ENCODE results near the gene CNOT1.

Gene CNOT1

DNA sequence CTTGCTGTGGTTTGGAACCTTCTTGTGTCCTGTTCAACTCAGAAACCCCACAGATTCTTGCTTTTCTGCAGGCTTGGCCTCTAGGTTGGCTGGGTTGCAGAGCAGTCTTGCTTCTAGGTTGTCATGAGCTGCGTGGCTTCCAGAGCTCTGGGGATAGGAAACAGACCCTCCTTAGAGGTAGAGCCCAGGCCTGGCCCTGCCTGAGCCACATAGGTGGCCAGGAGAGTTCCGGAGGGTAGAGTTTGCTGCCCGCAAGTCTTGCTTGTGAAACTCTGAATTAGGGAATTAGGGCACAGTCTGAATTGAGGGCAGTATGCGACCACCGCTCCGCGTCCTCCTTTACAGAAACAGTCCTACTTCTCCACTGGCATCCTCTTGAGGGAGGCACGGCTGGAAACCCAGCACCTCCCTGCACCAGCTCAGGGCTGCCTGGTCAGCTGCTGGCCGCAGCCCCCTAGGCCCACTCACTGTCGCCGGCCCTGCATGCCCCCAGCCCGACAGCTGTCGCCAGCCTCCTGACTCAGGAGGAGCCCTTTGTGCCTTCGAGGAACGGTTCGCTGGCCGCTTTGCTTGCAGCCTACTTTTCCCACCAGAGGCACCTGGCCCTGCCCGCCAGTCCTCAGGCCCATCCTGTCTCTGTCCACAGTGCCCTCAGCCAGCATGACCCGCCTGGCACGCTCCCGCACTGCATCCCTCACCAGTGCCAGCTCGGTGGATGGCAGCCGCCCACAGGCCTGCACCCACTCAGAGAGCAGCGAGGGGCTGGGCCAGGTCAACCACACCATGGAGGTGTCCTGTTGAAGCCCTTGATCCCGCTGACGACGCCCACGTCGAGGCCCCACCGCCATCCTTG lies 118.6 kb downstream of the CNOT1 start:
- no peaks in the 10 kb centered on the region for H3K9me3 ChIP-seq (replicated peaks in 1 of 11)
- H3K36me3 ChIP-seq, result peaks cover 0 to 4% (median 0%) of the 10 kb centered on the region in 11 experiments; a peak in 1 of 22 replicates
- no peaks in the 10 kb centered on the region for H3K27me3 ChIP-seq
- no peak overlapping the region for H3K9ac ChIP-seq
- H3K27ac ChIP-seq, result no peak overlapping the region
- H4K20me1 ChIP-seq, result peaks cover 0 to 17% (median 0%) of the 10 kb centered on the region in 11 experiments; a peak in 7 of 22 replicates
- TF ChIP-seq Cebpa-rat (IDR thresholded peaks at IDR 0.05), result no peak
- H3K4me2 ChIP-seq, result no peak overlapping the region
- no peak overlapping the region for H3K4me3 ChIP-seq
- peaks cover 17 to 29% (median 20%) of the 10 kb centered on the region in 10 experiments; a peak in 19 of 20 replicates for H3K4me1 ChIP-seq

DNA sequence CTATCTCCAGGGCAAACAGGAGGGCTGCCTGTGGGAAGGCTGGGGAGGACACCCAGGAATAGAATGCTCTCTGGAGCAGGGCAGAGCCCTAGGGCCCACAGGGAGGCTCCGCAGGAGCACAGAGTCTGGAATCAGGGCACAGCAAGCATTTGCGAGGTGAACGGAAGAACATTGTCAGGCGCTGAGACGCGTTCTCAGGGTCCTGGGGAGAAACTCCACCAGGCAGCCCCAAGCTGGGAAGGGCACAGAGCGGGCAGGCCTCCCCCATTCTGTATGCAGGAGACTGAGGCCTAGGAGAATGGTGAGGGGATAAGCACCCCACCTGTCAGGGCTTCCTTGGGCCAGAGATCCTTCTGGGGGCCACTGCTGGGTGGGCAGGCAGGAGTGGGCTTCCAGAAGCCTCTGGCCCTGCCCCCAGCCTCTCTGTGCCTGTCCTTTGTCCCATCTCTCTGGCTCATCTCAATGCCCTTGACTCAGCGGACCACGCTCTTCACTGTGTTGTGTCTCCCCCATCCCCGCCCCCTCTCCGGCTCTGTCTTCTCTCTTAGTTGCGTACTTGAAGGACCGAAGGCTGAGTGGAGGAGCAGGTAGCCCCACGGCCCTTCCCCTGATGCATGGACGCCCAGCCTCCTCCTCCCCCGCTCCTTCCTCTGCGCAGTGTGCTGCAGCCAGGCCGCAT lies 119.4 kb downstream of the CNOT1 start:
- Histone ChIP-seq H3K4me2 (no peak overlapping the region), H4K20me1 (peaks cover 0 to 16% (median 0%) of the 10 kb centered on the region in 11 experiments; a peak in 4 of 22 replicates), H3K9ac (no peak overlapping the region; a peak in 1 of 22 replicates), H3K4me3 (no peak overlapping the region), H3K27me3 (no peaks in the 10 kb centered on the region), H3K36me3 (peaks cover 0 to 4% (median 0%) of the 10 kb centered on the region in 11 experiments; a peak in 1 of 22 replicates), H3K4me1 (peaks cover 17 to 28% (median 20%) of the 10 kb centered on the region in 10 experiments; a peak in 19 of 20 replicates), H3K9me3 (replicated peaks in 1 of 11) (no peaks in the 10 kb centered on the region), H3K27ac (no peak overlapping the region)
- no peak for TF ChIP-seq Cebpa-rat (IDR thresholded peaks at IDR 0.05)

DNA sequence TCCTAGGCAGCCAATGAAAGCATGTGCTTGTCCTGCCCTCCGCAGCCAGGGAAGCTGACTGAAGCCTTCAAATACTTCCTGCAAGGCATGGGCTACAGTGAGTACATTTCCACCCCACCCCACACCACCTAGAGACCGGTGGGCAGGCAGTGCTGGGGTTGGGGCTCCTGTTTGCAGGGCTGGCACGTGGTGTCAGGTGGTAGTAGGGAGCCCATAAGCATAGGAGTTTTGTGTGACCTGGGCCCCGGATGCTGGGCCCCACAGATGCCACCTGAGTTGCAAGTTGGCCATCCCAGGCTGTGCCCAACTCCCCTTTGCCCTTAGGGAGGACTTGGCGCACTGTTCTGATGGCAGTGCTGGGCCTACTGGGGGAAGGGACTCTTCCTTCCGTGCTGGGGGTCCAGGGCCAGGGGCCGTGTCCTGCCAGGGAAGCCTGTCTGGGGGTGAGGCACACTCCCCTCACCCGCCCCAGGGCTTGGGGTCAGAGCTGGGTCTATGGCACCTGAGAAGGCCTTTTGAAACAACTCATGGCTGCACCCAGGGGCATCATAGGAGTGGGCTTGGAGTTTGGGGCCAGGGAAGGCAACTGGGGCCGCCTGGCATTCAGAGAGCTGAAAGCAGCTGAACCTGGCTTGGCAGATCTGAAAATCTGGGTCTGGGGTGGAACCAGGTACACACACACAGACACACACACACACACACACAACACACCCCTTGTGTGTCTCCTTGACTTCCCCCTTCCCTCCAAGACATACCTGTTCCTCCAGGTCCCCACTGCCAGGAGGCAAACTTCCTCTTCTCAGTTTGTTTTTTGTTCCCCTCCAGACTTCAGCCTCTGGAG lies 120.2 kb downstream of the CNOT1 start:
- Histone ChIP-seq H3K9me3 (replicated peaks in 1 of 11) (no peaks in the 10 kb centered on the region), H3K9ac (no peak overlapping the region), H3K4me3 (no peak overlapping the region), H3K27me3 (no peaks in the 10 kb centered on the region), H3K4me1 (peaks cover 10 to 21% (median 14%) of the 10 kb centered on the region in 10 experiments; a peak in 17 of 20 replicates), H3K27ac (no peak overlapping the region; a peak in 1 of 22 replicates), H3K36me3 (peaks cover 0 to 4% (median 0%) of the 10 kb centered on the region in 11 experiments; a peak in 1 of 22 replicates), H3K4me2 (no peak overlapping the region), H4K20me1 (peaks cover 0 to 16% (median 0%) of the 10 kb centered on the region in 11 experiments; a peak in 4 of 22 replicates)
- TF ChIP-seq Cebpa-rat (IDR thresholded peaks at IDR 0.05), result no peak

DNA sequence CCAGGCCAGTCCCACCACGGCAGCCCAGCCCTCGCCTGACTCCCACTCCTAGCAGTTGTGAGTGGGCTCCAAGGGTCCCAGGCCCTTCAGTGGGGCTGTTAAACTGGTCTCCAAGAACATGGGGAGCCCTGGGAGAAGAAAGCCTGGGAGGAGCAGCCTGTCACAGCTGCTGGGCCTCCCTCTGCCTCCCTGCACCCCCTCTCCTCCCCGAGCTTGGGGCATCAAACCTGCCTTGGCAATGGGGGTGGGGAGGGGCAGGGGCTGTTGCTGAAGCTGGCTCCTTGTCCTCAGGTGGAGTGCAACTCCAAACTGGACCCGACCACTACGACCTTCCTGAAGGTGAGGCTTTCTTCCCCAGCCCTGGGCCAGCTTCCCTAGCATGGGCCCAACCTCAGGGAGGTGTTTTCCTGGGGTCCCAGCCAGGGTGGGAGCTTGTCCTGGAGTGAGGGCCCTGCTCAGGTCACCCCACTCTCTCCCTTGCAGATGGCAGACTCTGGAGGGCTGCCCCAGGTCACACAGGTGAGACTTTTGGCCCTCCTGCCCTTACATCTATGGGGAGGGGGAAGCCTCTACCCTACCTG lies 120.9 kb downstream of the CNOT1 start:
- Histone ChIP-seq H3K9me3 (replicated peaks in 1 of 11) (no peaks in the 10 kb centered on the region), H3K27me3 (no peaks in the 10 kb centered on the region), H3K4me3 (no peak overlapping the region), H3K9ac (no peak overlapping the region), H3K4me2 (no peak overlapping the region), H3K4me1 (peaks cover 7 to 19% (median 12%) of the 10 kb centered on the region in 10 experiments; a peak in 16 of 20 replicates), H3K36me3 (peaks cover 0 to 4% (median 0%) of the 10 kb centered on the region in 11 experiments; a peak in 1 of 22 replicates), H3K27ac (no peak overlapping the region; a peak in 1 of 22 replicates), H4K20me1 (peaks cover 0 to 16% (median 0%) of the 10 kb centered on the region in 11 experiments; a peak in 4 of 22 replicates)
- TF ChIP-seq Cebpa-rat (IDR thresholded peaks at IDR 0.05), result no peak

DNA sequence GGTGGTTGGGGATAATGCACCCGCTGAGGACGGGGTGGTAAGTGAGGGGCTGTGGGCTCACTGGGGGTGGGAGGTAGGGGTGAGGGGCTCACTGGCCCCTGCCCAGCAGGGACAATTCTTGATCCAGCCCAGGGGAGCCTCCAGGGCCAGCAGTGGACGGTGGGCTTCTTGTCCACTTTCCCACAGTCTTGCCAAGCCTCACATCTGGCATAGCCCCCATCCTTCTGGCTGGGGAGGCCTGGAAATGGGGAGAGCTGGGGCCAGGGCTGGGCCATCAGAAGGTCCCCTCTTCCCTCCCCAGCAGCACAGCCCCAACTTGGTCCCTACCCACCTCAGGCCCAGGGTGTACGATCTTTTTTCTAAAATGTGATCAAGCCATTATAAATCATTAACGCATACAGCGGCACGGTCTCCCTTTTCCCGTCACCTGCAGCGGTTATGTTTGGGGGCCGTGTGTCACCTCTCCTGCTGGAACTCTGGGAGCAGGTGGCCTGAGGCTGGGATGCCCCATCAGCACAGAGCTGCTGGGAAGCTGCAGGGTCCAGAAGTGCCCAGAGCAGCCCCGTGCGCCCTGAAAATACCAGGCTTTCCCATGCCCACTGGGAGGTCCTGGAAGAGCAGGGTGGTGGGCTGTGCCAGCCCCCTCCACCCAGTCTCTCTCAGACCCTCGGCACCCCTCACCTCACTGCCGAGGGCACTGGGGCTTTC lies 121.5 kb downstream of the CNOT1 start:
- H3K4me1 ChIP-seq, result peaks cover 7 to 19% (median 12%) of the 10 kb centered on the region in 10 experiments; a peak in 16 of 20 replicates

DNA sequence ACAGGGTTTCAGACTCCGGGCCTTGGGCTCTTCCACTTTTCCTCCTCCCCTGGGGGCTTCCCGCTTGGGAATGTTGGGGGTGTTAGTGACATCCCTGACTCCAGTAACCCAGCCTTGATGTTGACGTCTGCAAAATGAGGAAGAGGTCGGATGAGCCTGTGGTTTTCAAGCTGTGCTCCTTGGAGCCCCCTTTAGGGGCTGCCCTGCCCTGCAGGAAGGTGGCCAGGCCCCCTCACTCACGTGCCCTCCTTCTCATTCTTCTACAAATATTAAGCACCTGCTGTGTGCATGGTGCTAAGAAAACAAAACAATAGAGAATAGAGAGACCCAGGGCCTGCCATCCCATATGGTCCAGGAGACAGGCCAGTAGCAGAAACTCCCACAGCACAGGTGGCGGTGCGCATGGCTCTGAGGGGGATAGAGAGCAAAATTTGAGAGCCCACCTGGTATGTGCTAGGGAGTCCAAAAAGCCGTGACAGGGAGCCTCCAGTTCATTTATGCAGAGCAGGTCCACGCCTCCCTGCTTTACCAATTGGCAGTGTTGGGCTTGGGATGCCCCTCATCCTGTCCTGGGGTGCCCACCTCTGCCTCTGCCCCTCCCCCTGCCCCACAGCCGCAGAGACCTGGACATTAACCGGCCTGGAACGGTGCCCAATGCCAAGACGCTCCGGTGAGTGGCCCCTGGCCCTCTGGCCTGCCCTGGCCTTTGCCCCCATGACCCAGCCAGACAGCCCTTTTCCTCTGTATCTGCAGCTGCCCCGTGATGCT lies 122.2 kb downstream of the CNOT1 start:
- Histone ChIP-seq H3K4me1 (peaks cover 7 to 19% (median 12%) of the 10 kb centered on the region in 10 experiments; a peak in 16 of 20 replicates), H3K9ac (no peak overlapping the region), H3K27ac (no peak overlapping the region), H3K4me3 (no peak overlapping the region), H3K27me3 (peaks cover 0 to 8% (median 5%) of the 10 kb centered on the region in 11 experiments; a peak in 13 of 22 replicates), H4K20me1 (peaks cover 0 to 16% (median 0%) of the 10 kb centered on the region in 11 experiments; a peak in 6 of 22 replicates), H3K4me2 (peak overlapping the region in 7 of 11 experiments; percentile 11 to 44 (median 25); a peak in 6 of 22 replicates), H3K9me3 (replicated peaks in 1 of 11) (no peaks in the 10 kb centered on the region), H3K36me3 (peaks cover 0 to 3% (median 0%) of the 10 kb centered on the region in 11 experiments; a peak in 1 of 22 replicates)
- TF ChIP-seq Cebpa-rat (IDR thresholded peaks at IDR 0.05), result no peak

More for the DNA sequence above, 121.5 kb downstream of the CNOT1 start:
- peaks cover 0 to 2% (median 0%) of the 10 kb centered on the region in 11 experiments; a peak in 1 of 22 replicates for H3K27me3 ChIP-seq
- no peak overlapping the region for H3K4me3 ChIP-seq
- H3K4me2 ChIP-seq, result no peak overlapping the region
- H3K36me3 ChIP-seq, result peaks cover 0 to 4% (median 0%) of the 10 kb centered on the region in 11 experiments; a peak in 1 of 22 replicates
- H3K9ac ChIP-seq, result no peak overlapping the region
- no peak overlapping the region for H3K27ac ChIP-seq
- TF ChIP-seq Cebpa-rat (IDR thresholded peaks at IDR 0.05), result no peak
- H4K20me1 ChIP-seq, result peaks cover 0 to 16% (median 0%) of the 10 kb centered on the region in 11 experiments; a peak in 4 of 22 replicates
- H3K9me3 ChIP-seq (replicated peaks in 1 of 11), result no peaks in the 10 kb centered on the region
